MM.1S (cell line): ENCODE measurements around the gene PDE6D.
A peak's percentile ranks its signal among the peaks of the same experiment; 100 is the strongest.

ENCODE experiments used
- DNase-seq: peaks from one replicate; pipeline ENCODE4 v3.0.0-alpha.2; 2015
- H2AFZ ChIP-seq: fragments of 300-600 bp; sonication (generic); 2 replicates; pipeline ENCODE4 v1.6.0; 2016; ENCODE audit warnings: antibody characterized with exemption, low read length
- H3F3A ChIP-seq: fragments of 300-600 bp; sonication (generic); 2 replicates; pipeline ENCODE4 v1.6.1; 2016; ENCODE audit warnings: mild to moderate bottlenecking, antibody characterized with exemption, low read length, moderate library complexity, mixed read lengths; ENCODE audit not compliant: insufficient read depth
- H3K27ac ChIP-seq: fragments of 300-600 bp; sonication (generic); 2 replicates; pipeline ENCODE4 v1.5.1; 2016; ENCODE audit warnings: mild to moderate bottlenecking, low read length
- H3K27me3 ChIP-seq: fragments of 300-600 bp; sonication (generic); replicated peaks from 2 replicates; pipeline ENCODE4 v1.6.0; 2016; ENCODE audit warnings: low read length; ENCODE audit not compliant: insufficient read depth
- H3K36me3 ChIP-seq: fragments of 300-600 bp; sonication (generic); replicated peaks from 2 replicates; pipeline ENCODE4 v1.6.1; 2016; ENCODE audit warnings: mild to moderate bottlenecking, low read length, mixed read lengths; ENCODE audit not compliant: insufficient read depth
- H3K4me1 ChIP-seq: fragments of 300-600 bp; sonication (generic); 2 replicates; pipeline ENCODE4 v1.6.1; 2016; ENCODE audit warnings: low read length, mixed read lengths
- H3K4me2 ChIP-seq: fragments of 300-600 bp; sonication (generic); 2 replicates; pipeline ENCODE4 v1.6.0; 2016; ENCODE audit warnings: low read depth, low read length
- H3K4me3 ChIP-seq: fragments of 300-600 bp; sonication (generic); 2 replicates; pipeline ENCODE4 v1.5.1; 2016; ENCODE audit warnings: low read length, mixed read lengths
- H3K79me2 ChIP-seq: fragments of 300-600 bp; sonication (generic); 2 replicates; pipeline ENCODE4 v1.6.1; 2016; ENCODE audit warnings: mixed run types, low read length, mixed read lengths
- H3K9ac ChIP-seq: fragments of 300-600 bp; sonication (generic); 2 replicates; pipeline ENCODE4 v1.6.1; 2016; ENCODE audit warnings: low read length, mixed read lengths
- H3K9me2 ChIP-seq: fragments of 300-600 bp; sonication (generic); replicated peaks from 2 replicates; pipeline ENCODE4 v1.6.1; 2016; ENCODE audit warnings: mild to moderate bottlenecking, low read length, mixed read lengths; ENCODE audit not compliant: insufficient read depth
- H3K9me3 ChIP-seq: fragments of 300-600 bp; sonication (generic); replicated peaks from 2 replicates; pipeline ENCODE4 v1.6.1; 2016; ENCODE audit warnings: mild to moderate bottlenecking, low read length, mixed read lengths; ENCODE audit not compliant: insufficient read depth
- H4K20me1 ChIP-seq: fragments of 300-600 bp; sonication (generic); 2 replicates; pipeline ENCODE4 v1.6.1; 2016; ENCODE audit warnings: mild to moderate bottlenecking, low read length, moderate library complexity, mixed read lengths; ENCODE audit not compliant: insufficient read depth
- EZH2 ChIP-seq: fragments of 300-600 bp; sonication (generic); optimal IDR thresholded peaks from 2 replicates; pipeline ENCODE3; 2017; ENCODE audit warnings: low read depth, mild to moderate bottlenecking, antibody characterized with exemption, low read length, mixed read lengths
- EZH2phosphoT487 ChIP-seq: fragments of 300-600 bp; sonication (generic); IDR thresholded peaks from 2 replicates; pipeline ENCODE4 v1.6.1; 2018; ENCODE audit warnings: antibody characterized with exemption, low read length
- TF ChIP-seq, protein P1 (sequence below): fragments of 300-600 bp; sonication (generic); IDR thresholded peaks from 2 replicates; pipeline ENCODE4 v1.5.1; 2016; ENCODE audit warnings: antibody characterized with exemption, low read length, mixed read lengths

Gene PDE6D

DNA sequence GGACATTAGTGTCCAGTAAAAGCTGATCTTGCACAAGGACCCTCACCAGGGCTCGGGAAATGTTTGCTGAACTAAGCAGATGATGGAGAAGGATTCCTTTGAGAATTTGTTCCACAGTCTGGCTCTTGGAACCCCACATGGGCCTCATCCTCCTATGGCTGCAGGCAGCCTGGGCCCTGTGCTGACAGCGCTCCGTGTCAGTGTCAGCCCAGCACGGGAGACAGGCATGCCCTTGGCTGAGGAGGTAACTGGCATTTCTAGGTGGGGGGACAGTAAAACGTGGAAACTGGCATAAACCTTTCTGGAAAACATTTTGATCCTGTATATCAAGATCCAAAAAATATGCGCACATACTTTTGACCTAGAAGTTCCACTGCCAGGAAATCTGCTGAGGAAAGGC lies 62.3 kb downstream of the PDE6D start:
- H2AFZ ChIP-seq = no peak overlapping the region
- no peak for TF ChIP-seq EZH2
- no peak for TF ChIP-seq EZH2phosphoT487
- TF ChIP-seq, protein P1, sequence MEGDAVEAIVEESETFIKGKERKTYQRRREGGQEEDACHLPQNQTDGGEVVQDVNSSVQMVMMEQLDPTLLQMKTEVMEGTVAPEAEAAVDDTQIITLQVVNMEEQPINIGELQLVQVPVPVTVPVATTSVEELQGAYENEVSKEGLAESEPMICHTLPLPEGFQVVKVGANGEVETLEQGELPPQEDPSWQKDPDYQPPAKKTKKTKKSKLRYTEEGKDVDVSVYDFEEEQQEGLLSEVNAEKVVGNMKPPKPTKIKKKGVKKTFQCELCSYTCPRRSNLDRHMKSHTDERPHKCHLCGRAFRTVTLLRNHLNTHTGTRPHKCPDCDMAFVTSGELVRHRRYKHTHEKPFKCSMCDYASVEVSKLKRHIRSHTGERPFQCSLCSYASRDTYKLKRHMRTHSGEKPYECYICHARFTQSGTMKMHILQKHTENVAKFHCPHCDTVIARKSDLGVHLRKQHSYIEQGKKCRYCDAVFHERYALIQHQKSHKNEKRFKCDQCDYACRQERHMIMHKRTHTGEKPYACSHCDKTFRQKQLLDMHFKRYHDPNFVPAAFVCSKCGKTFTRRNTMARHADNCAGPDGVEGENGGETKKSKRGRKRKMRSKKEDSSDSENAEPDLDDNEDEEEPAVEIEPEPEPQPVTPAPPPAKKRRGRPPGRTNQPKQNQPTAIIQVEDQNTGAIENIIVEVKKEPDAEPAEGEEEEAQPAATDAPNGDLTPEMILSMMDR = no peak
- H3K4me1 ChIP-seq = no peaks in the 10 kb centered on the region
- H3K4me3 ChIP-seq = no peak overlapping the region
- no peak overlapping the region for H3K27ac ChIP-seq
- H3K27me3 ChIP-seq = no peaks in the 10 kb centered on the region
- no peaks in the 10 kb centered on the region for H3K79me2 ChIP-seq
- peaks cover 14% of the 10 kb centered on the region for H3F3A ChIP-seq
- H4K20me1 ChIP-seq = 0 out of 2 replicates have a peak, but pooled peaks cover 4% of the 10 kb centered on the region
- no peaks in the 10 kb centered on the region for H3K9me2 ChIP-seq
- no peak for DNase-seq
- H3K36me3 ChIP-seq = no peaks in the 10 kb centered on the region
- H3K4me2 ChIP-seq = no peak overlapping the region
- no peak overlapping the region for H3K9ac ChIP-seq
- H3K9me3 ChIP-seq = no peaks in the 10 kb centered on the region

DNA sequence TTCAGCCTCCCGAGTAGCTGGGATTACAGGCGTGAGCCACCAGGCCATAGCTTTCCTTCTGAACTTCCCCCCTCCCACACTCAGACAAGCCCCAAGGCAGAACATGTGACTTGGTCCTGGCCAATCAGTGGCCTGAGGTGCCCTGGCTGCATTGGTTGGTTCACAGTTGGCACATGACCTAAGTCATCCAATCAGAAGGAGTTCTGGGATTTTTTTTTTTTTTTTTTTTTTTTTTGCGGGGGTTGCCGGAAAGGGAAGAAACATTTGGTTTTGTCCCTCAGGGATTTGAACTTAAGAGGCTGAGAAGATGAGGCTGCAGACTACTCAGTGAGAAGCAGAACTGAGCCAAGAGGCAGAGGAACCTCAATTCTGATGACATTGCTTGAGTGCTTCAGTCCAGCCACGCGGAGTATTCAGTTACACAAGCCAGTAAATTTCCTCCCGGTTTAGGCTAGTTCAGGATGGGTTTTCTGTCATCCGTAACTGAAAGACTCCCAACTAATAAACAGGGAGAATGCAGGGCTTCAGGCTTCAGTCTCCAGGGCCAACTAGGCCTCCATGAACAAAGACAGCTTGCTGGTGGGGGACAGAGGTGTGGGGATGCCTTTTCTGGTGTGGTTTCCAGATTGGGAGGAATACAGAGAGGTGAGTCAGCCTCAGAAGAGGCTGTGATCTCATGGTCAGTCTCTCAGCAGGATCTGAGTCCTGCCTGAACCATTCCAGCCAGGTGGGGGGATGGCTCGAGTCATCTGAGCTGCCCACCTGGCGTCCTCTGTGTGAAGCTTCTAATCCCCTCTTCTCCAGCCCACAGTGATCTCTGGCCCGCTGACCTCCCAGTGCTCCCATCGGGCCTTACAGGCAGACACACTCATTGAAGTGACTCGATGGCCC lies 63.6 kb downstream of the PDE6D start:
- Histone ChIP-seq H3K9me2 (no peaks in the 10 kb centered on the region), H3K4me1 (peaks cover 3% of the 10 kb centered on the region; the same call in 1 of the 2 replicates), H3K9me3 (no peaks in the 10 kb centered on the region), H4K20me1 (peaks cover 7% of the 10 kb centered on the region; the same call in 1 of the 2 replicates), H3K36me3 (no peaks in the 10 kb centered on the region), H2AFZ (no peak overlapping the region), H3K27me3 (no peaks in the 10 kb centered on the region), H3K4me2 (no peak overlapping the region), H3K27ac (no peak overlapping the region), H3F3A (peaks cover 19% of the 10 kb centered on the region), H3K4me3 (no peak overlapping the region), H3K9ac (no peak overlapping the region), H3K79me2 (peaks cover under 1% of the 10 kb centered on the region; the same call in 1 of the 2 replicates)
- peak; percentile 26 for DNase-seq
- TF ChIP-seq, protein P1 = no peak
- TF ChIP-seq EZH2phosphoT487 (no peak), EZH2 (no peak)

DNA sequence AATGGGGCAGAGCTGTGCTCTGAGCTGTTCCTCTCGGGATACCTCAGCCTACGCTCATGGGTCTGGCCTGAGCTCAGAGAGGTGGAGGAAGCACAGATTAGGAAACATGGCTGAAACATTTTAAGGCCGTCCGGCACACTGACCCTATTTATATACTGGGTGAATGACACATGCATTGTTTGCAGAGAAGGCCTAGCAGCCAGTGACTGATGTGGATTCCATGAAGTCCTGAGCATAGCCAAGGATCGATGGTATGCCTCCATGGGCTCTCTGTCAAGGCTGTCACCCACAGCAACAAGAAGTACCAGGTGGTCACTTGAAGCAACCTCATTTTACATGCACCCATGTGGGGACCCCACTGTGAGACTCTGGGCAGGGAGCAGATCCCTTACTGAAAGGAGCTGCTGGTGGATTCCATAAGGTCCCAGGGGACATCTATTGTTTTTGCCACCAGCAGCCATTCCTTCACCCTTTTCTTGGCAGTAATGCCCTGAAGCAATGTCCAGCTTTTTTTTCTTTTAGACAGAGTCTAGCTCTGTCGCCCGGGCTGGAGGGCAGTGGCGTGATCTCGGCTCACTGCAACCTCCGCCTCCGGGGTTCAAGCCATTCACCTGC lies 64.3 kb downstream of the PDE6D start:
- H3K9ac ChIP-seq = no peak overlapping the region

More for the DNA sequence above, 64.3 kb downstream of the PDE6D start:
- no peak overlapping the region for H3K4me2 ChIP-seq
- peaks cover 14% of the 10 kb centered on the region for H4K20me1 ChIP-seq
- peaks cover 27% of the 10 kb centered on the region for H3F3A ChIP-seq
- peaks cover 11% of the 10 kb centered on the region for H3K4me1 ChIP-seq
- TF ChIP-seq EZH2phosphoT487 (no peak), EZH2 (no peak)
- TF ChIP-seq, protein P1 = no peak
- no peak overlapping the region for H3K4me3 ChIP-seq
- H3K27me3 ChIP-seq = no peaks in the 10 kb centered on the region
- no peak overlapping the region for H2AFZ ChIP-seq
- H3K9me3 ChIP-seq = no peaks in the 10 kb centered on the region
- no peak overlapping the region for H3K27ac ChIP-seq
- peaks cover 8% of the 10 kb centered on the region for H3K79me2 ChIP-seq
- DNase-seq = no peak
- H3K36me3 ChIP-seq = no peaks in the 10 kb centered on the region; the same call in 1 of the 2 replicates
- H3K9me2 ChIP-seq = no peaks in the 10 kb centered on the region
